ENCODE results near the gene TRMT112. TPM values are rescaled to one million over a fixed set of nuclear protein-coding genes. Genes with fewer than 3 reads are reported as not detected.

Gene TRMT112
- total and polyA plus RNA-seq, 2 of the 4 experiments (the other 2 are of a cell fraction), result 173 to 202 TPM

GRCh38 chr11:64297699-64298358 lies 19.5 kb downstream of the TRMT112 start:
- Histone ChIP-seq H3K9me1 (ENCODE audit: insufficient read depth, low read length) (no peaks in the 10 kb centered on the region), H3K4me1 (ENCODE audit: control insufficient read depth, insufficient read depth, low read length) (peaks cover 5% of the 10 kb centered on the region), H2AK9ac (replicated peaks; ENCODE audit: low read depth, low read length, poor library complexity) (no peak overlapping the region), H2BK120ac (ENCODE audit: low read depth, low read length) (no peak overlapping the region), H3K14ac (replicated peaks; ENCODE audit: low read depth, low read length) (no peak overlapping the region), H4K5ac (ENCODE audit: low read depth, low read length) (no peak overlapping the region), H3K4me2 (ENCODE audit: low read depth, low read length) (no peak overlapping the region), H3K56ac (ENCODE audit: extremely low read depth, insufficient read depth, low read length) (no peak overlapping the region), H3K36me3 (ENCODE audit: control insufficient read depth, insufficient read depth, low read length) (no peaks in the 10 kb centered on the region), H3K27me3 (ENCODE audit: control insufficient read depth, insufficient read depth, low read length) (peaks cover 78% of the 10 kb centered on the region), H3K9me3 (ENCODE audit: control insufficient read depth, insufficient read depth, low read length) (no peaks in the 10 kb centered on the region), H3K9ac (ENCODE audit: low read depth, low read length) (no peak overlapping the region), H4K91ac (ENCODE audit: insufficient read depth, low read depth, low read length) (no peak overlapping the region), H3K27ac (ENCODE audit: insufficient read depth, low read length) (no peak overlapping the region), H3K4me3 (ENCODE audit: insufficient read depth, low read depth, low read length) (no peak overlapping the region), H3K4ac (ENCODE audit: low read depth, low read length) (no peak overlapping the region), H3K23ac (ENCODE audit: low read depth, low read length) (no peak overlapping the region), H2BK5ac (ENCODE audit: low read depth, low read length, poor library complexity, severe bottlenecking) (no peak overlapping the region), H2BK15ac (ENCODE audit: low read depth, low read length) (no peak overlapping the region), H4K20me1 (ENCODE audit: insufficient read depth, low read length) (peaks cover 4% of the 10 kb centered on the region; the same call in 1 of the 2 replicates), H3K18ac (ENCODE audit: low read depth, low read length) (no peak overlapping the region), H3K79me1 (ENCODE audit: low read depth in 1 of 2, low read length in 2 of 2) (no peaks in the 10 kb centered on the region), H2AFZ (replicated peaks; ENCODE audit: low read length, poor library complexity) (no peak overlapping the region), H2BK20ac (ENCODE audit: low read depth, low read length) (no peak overlapping the region), H4K8ac (ENCODE audit: low read depth in 2 of 2, low read length in 2 of 2) (no peak overlapping the region), H2AK5ac (ENCODE audit: low read depth, low read length) (no peak overlapping the region)
- intact Hi-C loops (cut with micrococcal nuclease), result no loop called here
- TF ChIP-seq, protein P1, sequence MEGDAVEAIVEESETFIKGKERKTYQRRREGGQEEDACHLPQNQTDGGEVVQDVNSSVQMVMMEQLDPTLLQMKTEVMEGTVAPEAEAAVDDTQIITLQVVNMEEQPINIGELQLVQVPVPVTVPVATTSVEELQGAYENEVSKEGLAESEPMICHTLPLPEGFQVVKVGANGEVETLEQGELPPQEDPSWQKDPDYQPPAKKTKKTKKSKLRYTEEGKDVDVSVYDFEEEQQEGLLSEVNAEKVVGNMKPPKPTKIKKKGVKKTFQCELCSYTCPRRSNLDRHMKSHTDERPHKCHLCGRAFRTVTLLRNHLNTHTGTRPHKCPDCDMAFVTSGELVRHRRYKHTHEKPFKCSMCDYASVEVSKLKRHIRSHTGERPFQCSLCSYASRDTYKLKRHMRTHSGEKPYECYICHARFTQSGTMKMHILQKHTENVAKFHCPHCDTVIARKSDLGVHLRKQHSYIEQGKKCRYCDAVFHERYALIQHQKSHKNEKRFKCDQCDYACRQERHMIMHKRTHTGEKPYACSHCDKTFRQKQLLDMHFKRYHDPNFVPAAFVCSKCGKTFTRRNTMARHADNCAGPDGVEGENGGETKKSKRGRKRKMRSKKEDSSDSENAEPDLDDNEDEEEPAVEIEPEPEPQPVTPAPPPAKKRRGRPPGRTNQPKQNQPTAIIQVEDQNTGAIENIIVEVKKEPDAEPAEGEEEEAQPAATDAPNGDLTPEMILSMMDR (conservative IDR thresholded peaks at IDR 0.05; ENCODE audit: low read depth, low read length), result no peak
- TF ChIP-seq MAFK (IDR thresholded peaks at IDR 0.05; ENCODE audit: low read depth, low read length) (no peak), RCOR1 (IDR thresholded peaks at IDR 0.05; ENCODE audit: insufficient replicate concordance, low read length) (no peak), ELK1 (IDR thresholded peaks at IDR 0.05; ENCODE audit: borderline replicate concordance, low read depth, low read length) (no peak), MAZ (IDR thresholded peaks at IDR 0.05; ENCODE audit: borderline replicate concordance, low read depth, low read length) (no peak), CHD1 (IDR thresholded peaks at IDR 0.05; ENCODE audit: low read depth, low read length) (no peak), SMC3 (IDR thresholded peaks at IDR 0.05; ENCODE audit: low read depth, low read length) (no peak), POLR2A (IDR thresholded peaks at IDR 0.05; ENCODE audit: low read depth, low read length) (no peak), BHLHE40 (IDR thresholded peaks at IDR 0.05; ENCODE audit: low read depth, low read length) (no peak), RFX5 (IDR thresholded peaks at IDR 0.05; ENCODE audit: low read depth, low read length) (no peak), NFE2L2 (IDR thresholded peaks at IDR 0.05; ENCODE audit: low read depth, low read length) (no peak), CEBPB (IDR thresholded peaks at IDR 0.05; ENCODE audit: low read depth, low read length) (no peak), RAD21 (IDR thresholded peaks at IDR 0.05; ENCODE audit: low read length) (no peak), MXI1 (IDR thresholded peaks at IDR 0.05; ENCODE audit: borderline replicate concordance, low read depth, low read length) (no peak), FOS (IDR thresholded peaks at IDR 0.05; ENCODE audit: low read depth, low read length) (no peak)
- TF ChIP-seq, protein P2, sequence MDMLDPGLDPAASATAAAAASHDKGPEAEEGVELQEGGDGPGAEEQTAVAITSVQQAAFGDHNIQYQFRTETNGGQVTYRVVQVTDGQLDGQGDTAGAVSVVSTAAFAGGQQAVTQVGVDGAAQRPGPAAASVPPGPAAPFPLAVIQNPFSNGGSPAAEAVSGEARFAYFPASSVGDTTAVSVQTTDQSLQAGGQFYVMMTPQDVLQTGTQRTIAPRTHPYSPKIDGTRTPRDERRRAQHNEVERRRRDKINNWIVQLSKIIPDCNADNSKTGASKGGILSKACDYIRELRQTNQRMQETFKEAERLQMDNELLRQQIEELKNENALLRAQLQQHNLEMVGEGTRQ (IDR thresholded peaks at IDR 0.05; ENCODE audit: low read depth, low read length), result no peak
- in situ Hi-C loops (cut with MboI; ENCODE audit: low sequenced_read_pairs), result no loop called here
- DNase-seq, result no peak
- CTCF ChIA-PET, result no interaction called here
- POLR2A ChIA-PET (ENCODE audit: unreplicated experiment), result no interaction called here
- no peak for ATAC-seq (ENCODE audit: low read depth)
- WGBS, 2 experiments (ENCODE audit: extremely low coverage in 2 of 2, insufficient read length in 1 of 2), result 23% methylated on average over 9 of the region's 18 CpGs; no CpG with 5 or more reads in 1 of the 2 experiments
- BruUV-seq (replicated peaks), result no TSS peak
- dilution Hi-C loops (cut with HindIII; ENCODE audit: low sequenced_read_pairs, unreplicated experiment), result no loop called here

Data from IMR-90 (cell line).